K562 (cell line): Measurements from ENCODE around the gene OCEL1. TPM values are rescaled to one million over a fixed set of nuclear protein-coding genes. Genes with fewer than 3 reads are reported as not detected.

Experiments
- BRCA1 ChIP-seq, 2 experiments: fragments of 450-650 bp in 1 of 2; sonication (generic) in 1 of 2; formaldehyde crosslinking in 1 of 2; IDR thresholded peaks; 2 replicates each; pipeline versions ENCODE4 v1.5.0 to v1.6.1; 2017 to 2020; ENCODE audit warnings: mild to moderate bottlenecking in 1 of 2, missing genetic modification reagents in 1 of 2
- E4F1 ChIP-seq: fragments of 250-450 bp; sonication (Bioruptor Pico); IDR thresholded peaks from 2 replicates; pipeline ENCODE4 v1.5.0; 2021; ENCODE audit warnings: mild to moderate bottlenecking, borderline replicate concordance
- ELF1 ChIP-seq: fragments of 200-800 bp; sonication (Bioruptor generic); IDR thresholded peaks from 2 replicates; pipeline ENCODE4 v1.6.1; 2016; ENCODE audit warnings: missing genetic modification characterization, missing compliant biosample characterization
- KLF6 ChIP-seq: fragments of 250-450 bp; sonication (Bioruptor Pico); IDR thresholded peaks from 2 replicates; pipeline ENCODE4 v1.4.0; 2020; ENCODE audit warnings: mild to moderate bottlenecking, moderate library complexity, borderline replicate concordance
- MCM5 ChIP-seq: fragments of 450-650 bp; IDR thresholded peaks from 2 replicates; pipeline ENCODE4 v1.6.1; 2016; ENCODE audit warnings: low read depth
- NCOR1 ChIP-seq: fragments of 450-650 bp; IDR thresholded peaks from 2 replicates; pipeline ENCODE4 v1.6.1; 2016; ENCODE audit warnings: mild to moderate bottlenecking, moderate library complexity
- NFYB ChIP-seq: IDR thresholded peaks from 2 replicates; pipeline ENCODE4 v1.6.1; 2011; ENCODE audit warnings: mild to moderate bottlenecking, moderate library complexity; ENCODE audit not compliant: insufficient read length; ENCODE audit errors: extremely low read depth
- NR0B1 ChIP-seq: fragments of 450-650 bp; IDR thresholded peaks from one replicate; pipeline ENCODE4 v1.6.1; 2018; ENCODE audit warnings: mild to moderate bottlenecking, moderate library complexity; ENCODE audit not compliant: partially characterized antibody
- POLR2G ChIP-seq: fragments of 200-400 bp; formaldehyde crosslinking; IDR thresholded peaks from 2 replicates; pipeline ENCODE4 v1.6.1; 2017; ENCODE audit warnings: low read depth, mild to moderate bottlenecking, antibody characterized with exemption, low read length, moderate library complexity
- RBM14 ChIP-seq: fragments of 200-400 bp; formaldehyde crosslinking; IDR thresholded peaks from 2 replicates; pipeline ENCODE4 v1.6.1; 2018; ENCODE audit warnings: low read depth, mild to moderate bottlenecking, low read length, moderate library complexity, borderline replicate concordance; ENCODE audit not compliant: insufficient read depth
- ZNF121 ChIP-seq: sonication (generic); formaldehyde crosslinking; conservative IDR thresholded peaks from 2 replicates; pipeline ENCODE4 v1.8.0; 2022; ENCODE audit warnings: missing genetic modification reagents
- ZNF668 ChIP-seq: fragments of 250-450 bp; sonication (Bioruptor Pico); IDR thresholded peaks from 2 replicates; pipeline ENCODE4 v1.8.0; 2022; ENCODE audit warnings: mild to moderate bottlenecking, inconsistent platforms
- polyA plus RNA-seq, 8 experiments: library from polyadenylated mRNA; depleted of rRNA in 4 of 8; stranded (reverse) in 5 of 8; unstranded in 3 of 8; fragments of >200 nt; fragmentation: Nextera tagmentation in 2 of 8; fragmentation: Illumina TruSeq in 1 of 8; extraction: Ambion mirVana in 2 of 8; extraction: Trizol in 1 of 8; gene quantifications; 2 replicates each; pipeline versions ENCODE4 v1.2.1 to v1.2.3, GENCODE V29; 2011 to 2014; ENCODE audit warnings: inconsistent platforms in 1 of 8, missing spikeins in 1 of 8
- total RNA-seq, 7 experiments: library from RNA; depleted of rRNA in 6 of 7; stranded (reverse); fragments of >200 nt in 6 of 7; fragmentation: Illumina TruSeq in 2 of 7; extraction: Trizol in 2 of 7; gene quantifications; 2 replicates each; pipeline versions ENCODE4 v1.2.1 to v1.2.3, GENCODE V29; 2011 to 2021; ENCODE audit warnings: low replicate concordance in 1 of 7
- TF ChIP-seq, protein P1 (sequence below), 2 experiments: fragments of 450-650 bp in 1 of 2; sonication (generic) in 1 of 2; formaldehyde crosslinking; conservative IDR thresholded peaks; 2 replicates each; pipeline versions ENCODE4 v1.4.0 to v1.8.1; 2020 to 2022; ENCODE audit warnings: mild to moderate bottlenecking in 1 of 2, missing genetic modification reagents in 1 of 2
- TF ChIP-seq, protein P2 (sequence below): fragments of 450-650 bp; formaldehyde crosslinking; IDR thresholded peaks from 2 replicates; pipeline ENCODE4 v1.4.0; 2022; ENCODE audit warnings: mild to moderate bottlenecking, moderate library complexity
- TF ChIP-seq, protein P3 (sequence below): fragments of 150-350 bp; conservative IDR thresholded peaks from 2 replicates; pipeline ENCODE4 v1.6.1; 2014; ENCODE audit warnings: low read length

The OCEL1 gene
- total and polyA plus RNA-seq, 9 of the 15 experiments (the other 6 are each of a cell fraction or from before 2014, with no cell fraction given): 8.0 to 38.0 (median 12.4) TPM

GRCh38 chr19:17226002-17226933, at the start of gene OCEL1 (continued):
- TF ChIP-seq NR0B1: no peak
- TF ChIP-seq POLR2G: peak; percentile 99
- no peak for TF ChIP-seq ZNF121
- peak; percentile 22 for TF ChIP-seq NFYB
- no peak for TF ChIP-seq MCM5
- TF ChIP-seq, protein P1, sequence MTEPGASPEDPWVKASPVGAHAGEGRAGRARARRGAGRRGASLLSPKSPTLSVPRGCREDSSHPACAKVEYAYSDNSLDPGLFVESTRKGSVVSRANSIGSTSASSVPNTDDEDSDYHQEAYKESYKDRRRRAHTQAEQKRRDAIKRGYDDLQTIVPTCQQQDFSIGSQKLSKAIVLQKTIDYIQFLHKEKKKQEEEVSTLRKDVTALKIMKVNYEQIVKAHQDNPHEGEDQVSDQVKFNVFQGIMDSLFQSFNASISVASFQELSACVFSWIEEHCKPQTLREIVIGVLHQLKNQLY (CRISPR knock-in tag; conservative IDR thresholded peaks at IDR 0.05): no peak
- TF ChIP-seq NCOR1: peak; percentile 48; the same call in 1 of the 2 replicates
- no peak for TF ChIP-seq KLF6 (CRISPR knock-in tag)
- TF ChIP-seq, protein P2, sequence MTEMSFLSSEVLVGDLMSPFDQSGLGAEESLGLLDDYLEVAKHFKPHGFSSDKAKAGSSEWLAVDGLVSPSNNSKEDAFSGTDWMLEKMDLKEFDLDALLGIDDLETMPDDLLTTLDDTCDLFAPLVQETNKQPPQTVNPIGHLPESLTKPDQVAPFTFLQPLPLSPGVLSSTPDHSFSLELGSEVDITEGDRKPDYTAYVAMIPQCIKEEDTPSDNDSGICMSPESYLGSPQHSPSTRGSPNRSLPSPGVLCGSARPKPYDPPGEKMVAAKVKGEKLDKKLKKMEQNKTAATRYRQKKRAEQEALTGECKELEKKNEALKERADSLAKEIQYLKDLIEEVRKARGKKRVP: no peak
- TF ChIP-seq, protein P3, sequence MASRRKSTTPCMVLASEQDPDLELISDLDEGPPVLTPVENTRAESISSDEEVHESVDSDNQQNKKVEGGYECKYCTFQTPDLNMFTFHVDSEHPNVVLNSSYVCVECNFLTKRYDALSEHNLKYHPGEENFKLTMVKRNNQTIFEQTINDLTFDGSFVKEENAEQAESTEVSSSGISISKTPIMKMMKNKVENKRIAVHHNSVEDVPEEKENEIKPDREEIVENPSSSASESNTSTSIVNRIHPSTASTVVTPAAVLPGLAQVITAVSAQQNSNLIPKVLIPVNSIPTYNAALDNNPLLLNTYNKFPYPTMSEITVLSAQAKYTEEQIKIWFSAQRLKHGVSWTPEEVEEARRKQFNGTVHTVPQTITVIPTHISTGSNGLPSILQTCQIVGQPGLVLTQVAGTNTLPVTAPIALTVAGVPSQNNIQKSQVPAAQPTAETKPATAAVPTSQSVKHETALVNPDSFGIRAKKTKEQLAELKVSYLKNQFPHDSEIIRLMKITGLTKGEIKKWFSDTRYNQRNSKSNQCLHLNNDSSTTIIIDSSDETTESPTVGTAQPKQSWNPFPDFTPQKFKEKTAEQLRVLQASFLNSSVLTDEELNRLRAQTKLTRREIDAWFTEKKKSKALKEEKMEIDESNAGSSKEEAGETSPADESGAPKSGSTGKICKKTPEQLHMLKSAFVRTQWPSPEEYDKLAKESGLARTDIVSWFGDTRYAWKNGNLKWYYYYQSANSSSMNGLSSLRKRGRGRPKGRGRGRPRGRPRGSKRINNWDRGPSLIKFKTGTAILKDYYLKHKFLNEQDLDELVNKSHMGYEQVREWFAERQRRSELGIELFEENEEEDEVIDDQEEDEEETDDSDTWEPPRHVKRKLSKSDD: 0 out of 2 replicates have a peak, but pooled peaks have one; percentile 38
- TF ChIP-seq ZNF668: no peak
- no peak for TF ChIP-seq BRCA1 (IDR thresholded peaks at IDR 0.05)
- TF ChIP-seq BRCA1 (CRISPR knock-in tag; IDR thresholded peaks at IDR 0.05): no peak
- peak; percentile 61; the same call in 1 of the 2 replicates for TF ChIP-seq ELF1
- 0 out of 2 replicates have a peak, but pooled peaks have one; percentile 44 for TF ChIP-seq RBM14
- TF ChIP-seq E4F1 (CRISPR knock-in tag): no peak
